AG04450 (cell line): ENCODE data around the gene KRTAP10-11. TPM values are rescaled to one million over a fixed set of nuclear protein-coding genes. Genes with fewer than 3 reads are reported as not detected.

Experiments used
- CTCF ChIA-PET: fragments of 300-600, 350-600 bp; formaldehyde crosslinking; extraction: SDS; loops from one replicate; lab custom pipeline; 2022; ENCODE audit warnings: antibody characterized with exemption, inconsistent platforms; lab: Charles Lee
- POLR2A ChIA-PET: fragments of 350-600 bp; formaldehyde crosslinking; extraction: SDS; loops from one replicate; lab custom pipeline; 2021; ENCODE audit warnings: antibody characterized with exemption, inconsistent platforms; lab: Yijun Ruan, JAX
- DNase-seq: peaks from one replicate; pipeline ENCODE4 v3.0.0-alpha.2; 2011; ENCODE audit warnings: low read depth, low spot score
- H3K27ac ChIP-seq: one replicate; pipeline ENCODE4 v1.5.1; 2012; ENCODE audit warnings: low read depth, low read length, control low read depth
- H3K27me3 ChIP-seq: one replicate; pipeline ENCODE4 v1.6.0; 2012; ENCODE audit warnings: low read length; ENCODE audit not compliant: control insufficient read depth, insufficient read depth
- H3K4me3 ChIP-seq: 2 replicates; pipeline ENCODE4 v1.5.1; 2011; ENCODE audit warnings: mild to moderate bottlenecking, low read depth, low read length, control low read depth
- H3K9me3 ChIP-seq: 2 replicates; pipeline ENCODE4 v1.5.1; 2012; ENCODE audit warnings: low read length; ENCODE audit not compliant: control insufficient read depth, insufficient read depth
- CTCF ChIP-seq: IDR thresholded peaks from 2 replicates; pipeline ENCODE4 v1.5.1; 2011; ENCODE audit warnings: low read depth, low read length, control low read depth, inconsistent platforms
- polyA plus RNA-seq: library from polyadenylated mRNA; depleted of rRNA; stranded (reverse); fragments of >200 nt; gene quantifications from 2 replicates; pipeline ENCODE4 v1.2.3, GENCODE V29; 2011

The KRTAP10-11 gene
- polyA plus RNA-seq, 1 experiment = not detected

- no peak for TF ChIP-seq CTCF
- H3K9me3 ChIP-seq = peaks cover 54% of the 10 kb centered on the region
- H3K27me3 ChIP-seq = no peaks in the 10 kb centered on the region
- no peak for DNase-seq
- POLR2A ChIA-PET = no interaction called here
- CTCF ChIA-PET = no interaction called here
- H3K4me3 ChIP-seq = no peak overlapping the region
- no peak overlapping the region for H3K27ac ChIP-seq
These were observed 33.5 kb upstream of the KRTAP10-11 start for GRCh38 chr21:44612669-44613229.

GRCh38 chr21:44613386-44614155, 32.6 kb upstream of the KRTAP10-11 start:
- no peak for DNase-seq
- H3K9me3 ChIP-seq = peaks cover 54% of the 10 kb centered on the region
- no peak overlapping the region for H3K27ac ChIP-seq
- ChIA-PET POLR2A (no interaction called here), CTCF (no interaction called here)
- TF ChIP-seq CTCF = no peak
- no peak overlapping the region for H3K4me3 ChIP-seq
- H3K27me3 ChIP-seq = no peaks in the 10 kb centered on the region

- TF ChIP-seq CTCF = no peak
- Histone ChIP-seq H3K4me3 (no peak overlapping the region), H3K27ac (no peak overlapping the region), H3K9me3 (peaks cover 54% of the 10 kb centered on the region), H3K27me3 (no peaks in the 10 kb centered on the region)
- CTCF ChIA-PET = no interaction called here
- no peak for DNase-seq
- POLR2A ChIA-PET = no interaction called here
These were observed 32.0 kb upstream of the KRTAP10-11 start for GRCh38 chr21:44614161-44614631.

GRCh38 chr21:44614961-44615391, 31.2 kb upstream of the KRTAP10-11 start:
- DNase-seq = no peak
- Histone ChIP-seq H3K27ac (no peak overlapping the region), H3K27me3 (no peaks in the 10 kb centered on the region), H3K4me3 (no peak overlapping the region), H3K9me3 (peaks cover 54% of the 10 kb centered on the region)
- POLR2A ChIA-PET = no interaction called here
- CTCF ChIA-PET = no interaction called here
- no peak for TF ChIP-seq CTCF

GRCh38 chr21:44615466-44615865, 30.7 kb upstream of the KRTAP10-11 start:
- no peak for TF ChIP-seq CTCF
- ChIA-PET CTCF (no interaction called here), POLR2A (no interaction called here)
- no peak overlapping the region for H3K4me3 ChIP-seq
- H3K9me3 ChIP-seq = peaks cover 54% of the 10 kb centered on the region
- no peak overlapping the region for H3K27ac ChIP-seq
- H3K27me3 ChIP-seq = no peaks in the 10 kb centered on the region
- DNase-seq = no peak
